Measurements from ENCODE around the gene IPO7. TPM values are rescaled to one million over a fixed set of nuclear protein-coding genes. Genes with fewer than 3 reads are reported as not detected.

The IPO7 gene
- total and polyA plus RNA-seq, 2 donors (not counting 3 experiments of a cell fraction or from before 2014, with no cell fraction given), result 32.9 to 170 TPM

- intact Hi-C loops (cut with micrococcal nuclease), result no loop called here
These were observed 109.9 kb downstream of the IPO7 start for GRCh38 chr11:9494316-9494715.

More at GRCh38 chr11:9494316-9494715, 109.9 kb downstream of the IPO7 start:
- H3K9ac ChIP-seq (replicated peaks; ENCODE audit: extremely low read depth, insufficient read depth, low read length), result no peak overlapping the region
- ChIA-PET POLR2A (no interaction called here), CTCF (interaction anchor here (3.5 kb wide), 1 partner anchor 13 kb away, joined by 19 read pairs; no protein-coding TSS in a partner anchor)
- no peaks in the 10 kb centered on the region for H3K79me2 ChIP-seq (ENCODE audit: control insufficient read depth, insufficient read depth, low read length)
- no peak for TF ChIP-seq MYC (IDR thresholded peaks at IDR 0.05; ENCODE audit: low read depth, low read length)
- no peak for TF ChIP-seq EZH2 (IDR thresholded peaks at IDR 0.05; ENCODE audit: borderline replicate concordance, low read depth, low read length, severe bottlenecking)
- TF ChIP-seq MAX (IDR thresholded peaks at IDR 0.05; ENCODE audit: insufficient read depth, insufficient read length), result no peak
- TF ChIP-seq POLR2A (IDR thresholded peaks at IDR 0.05; ENCODE audit: low read depth, low read length), result no peak
- no peak for TF ChIP-seq POLR2AphosphoS5 (IDR thresholded peaks at IDR 0.05; ENCODE audit: insufficient read depth, low read depth, low read length)
- TF ChIP-seq GATA2 (IDR thresholded peaks at IDR 0.05; ENCODE audit: insufficient read depth, insufficient read length, low read depth, low read length), result no peak
- no peak for TF ChIP-seq CTCF (IDR thresholded peaks at IDR 0.05; ENCODE audit: extremely low read depth in 1 of 2, insufficient read depth in 1 of 2, low read depth in 1 of 2, low read length in 2 of 2)
- TF ChIP-seq JUN (IDR thresholded peaks at IDR 0.05; ENCODE audit: borderline replicate concordance, insufficient read depth, insufficient read length, low read depth), result no peak
- no peak for TF ChIP-seq FOS (IDR thresholded peaks at IDR 0.05; ENCODE audit: borderline replicate concordance, insufficient read depth, low read length)
- H3K4me3 ChIP-seq (replicated peaks in 1 of 3; ENCODE audit: insufficient read depth in 1 of 3, low read depth in 1 of 3, low read length in 3 of 3), result no peak overlapping the region
- no peak for FAIRE-seq
- peaks cover under 1% of the 10 kb centered on the region for H3K4me1 ChIP-seq (ENCODE audit: control insufficient read depth, extremely low read depth, insufficient read depth, low read length)
- no peak overlapping the region for H3K27ac ChIP-seq (ENCODE audit: insufficient read depth, low read depth, low read length)
- dilution Hi-C loops (cut with MboI; ENCODE audit: extremely low pct_ligation_motif_present, low sequenced_read_pairs), result no loop called here
- no peaks in the 10 kb centered on the region for H3K27me3 ChIP-seq (ENCODE audit: control insufficient read depth in 2 of 2, insufficient read depth in 2 of 2, low read length in 2 of 2)
- H3K9me1 ChIP-seq (replicated peaks; ENCODE audit: control insufficient read depth, extremely low read depth, insufficient read depth, low read length), result no peaks in the 10 kb centered on the region
- no peaks in the 10 kb centered on the region for H3K9me3 ChIP-seq (replicated peaks; ENCODE audit: control insufficient read depth, insufficient read depth, low read length)
- H2AFZ ChIP-seq (ENCODE audit: low read depth, low read length), result no peak overlapping the region
- H4K20me1 ChIP-seq (replicated peaks; ENCODE audit: control insufficient read depth, extremely low read depth, insufficient read depth, low read length), result no peaks in the 10 kb centered on the region
- H3K36me3 ChIP-seq (ENCODE audit: control insufficient read depth in 2 of 2, extremely low read depth in 1 of 2, insufficient read depth in 2 of 2, low read length in 2 of 2), result peaks cover 3 to 8% of the 10 kb centered on the region in 2 experiments
- BruUV-seq (replicated peaks), result no TSS peak
- no peak for DNase-seq (ENCODE audit: low read depth, low spot score)
- no peak overlapping the region for H3K4me2 ChIP-seq (ENCODE audit: insufficient read depth, low read length)
